RCC 7860 (cell line): Measurements from ENCODE around the gene NDUFS7.

Source experiments
- DNase-seq: peaks from one replicate; pipeline ENCODE4 v3.0.0-alpha.2; 2015; ENCODE audit warnings: low spot score
- FAIRE-seq: peaks from 2 replicates; lab custom pipeline; 2012; peaks lifted over from hg19 to GRCh38; lab: Jason Lieb, UNC

NDUFS7 gene

GRCh38 chr19:1384478-1385110 lies 887 bp downstream of the NDUFS7 start:
- DNase-seq (no peak), FAIRE-seq (no peak)

GRCh38 chr19:1385816-1386215 lies 2.1 kb downstream of the NDUFS7 start:
- FAIRE-seq, result no peak
- DNase-seq, result no peak

- no peak for DNase-seq
- no peak for FAIRE-seq
These were observed 3.4 kb downstream of the NDUFS7 start for GRCh38 chr19:1386945-1387683.

GRCh38 chr19:1387684-1388636 lies 4.3 kb downstream of the NDUFS7 start:
- no peak for FAIRE-seq

GRCh38 chr19:1388637-1389026 lies 4.9 kb downstream of the NDUFS7 start:
- DNase-seq, result no peak
- no peak for FAIRE-seq

More at GRCh38 chr19:1387684-1388636, 4.3 kb downstream of the NDUFS7 start:
- DNase-seq, result no peak

- DNase-seq, result no peak
- no peak for FAIRE-seq
These were observed 5.6 kb downstream of the NDUFS7 start for GRCh38 chr19:1389033-1389940.

- FAIRE-seq, result no peak
- DNase-seq, result no peak
These were observed 7.2 kb downstream of the NDUFS7 start for GRCh38 chr19:1390890-1391423.

GRCh38 chr19:1392407-1392806 lies 8.7 kb downstream of the NDUFS7 start:
- no peak for FAIRE-seq
- DNase-seq, result no peak

GRCh38 chr19:1392939-1393530 lies 9.3 kb downstream of the NDUFS7 start:
- DNase-seq, result no peak
- no peak for FAIRE-seq

- FAIRE-seq (no peak), DNase-seq (no peak)
These were observed 10.1 kb downstream of the NDUFS7 start for GRCh38 chr19:1393841-1394240.

GRCh38 chr19:1394252-1395193 lies 10.8 kb downstream of the NDUFS7 start:
- FAIRE-seq, result no peak
- DNase-seq, result no peak

GRCh38 chr19:1395194-1396018 lies 11.7 kb downstream of the NDUFS7 start:
- DNase-seq, result no peak
- FAIRE-seq, result no peak

- no peak for DNase-seq
- FAIRE-seq, result no peak
These were observed 12.5 kb downstream of the NDUFS7 start for GRCh38 chr19:1396019-1396767.

GRCh38 chr19:1396768-1397679 lies 13.3 kb downstream of the NDUFS7 start:
- no peak for DNase-seq
- no peak for FAIRE-seq

GRCh38 chr19:1397838-1398237 lies 14.1 kb downstream of the NDUFS7 start:
- DNase-seq (no peak), FAIRE-seq (no peak)

GRCh38 chr19:1399079-1399478 lies 15.4 kb downstream of the NDUFS7 start:
- FAIRE-seq, result no peak
- no peak for DNase-seq
